ENCODE data around the gene NRROS. TPM values are rescaled to one million over a fixed set of nuclear protein-coding genes. Genes with fewer than 3 reads are reported as not detected.

Gene NRROS
- polyA plus RNA-seq, 1 of the 3 experiments (the other 2 are of a cell fraction): 0.25 TPM

DNA sequence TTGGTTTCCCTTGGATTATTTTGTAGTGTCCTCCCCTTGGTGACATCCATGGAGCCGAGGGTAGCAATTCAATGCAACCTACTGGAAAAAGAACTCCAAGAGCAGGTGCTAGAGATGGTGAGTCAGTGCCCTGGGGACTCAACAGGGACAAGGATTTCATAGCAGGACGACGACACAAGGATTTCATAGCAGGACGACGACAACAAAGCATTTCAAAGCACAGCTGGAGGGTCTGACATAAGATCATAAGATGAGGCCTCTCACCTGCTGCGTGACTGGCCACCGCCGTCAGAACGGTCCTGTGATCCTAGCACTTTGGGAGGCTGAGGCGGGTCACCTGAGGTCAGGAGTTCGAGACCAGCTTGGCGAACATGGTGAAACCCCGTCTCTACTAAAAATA, 22.5 kb downstream of the NRROS start (continued):
- TF ChIP-seq USF2 (IDR thresholded peaks at IDR 0.05; ENCODE audit: borderline replicate concordance, low read depth, low read length) (no peak), NRF1 (IDR thresholded peaks at IDR 0.05; ENCODE audit: low read depth, low read length) (no peak), EP300 (IDR thresholded peaks at IDR 0.05; ENCODE audit: borderline replicate concordance in 1 of 2, low read depth in 1 of 2, low read length in 1 of 2) (no peak), GATA2 (CRISPR knock-in tag; IDR thresholded peaks at IDR 0.05) (no peak), POLR2AphosphoS5 (IDR thresholded peaks at IDR 0.05; ENCODE audit: low read depth, low read length) (no peak), CTCF (IDR thresholded peaks at IDR 0.05) (no peak), ELF1 (IDR thresholded peaks at IDR 0.05) (no peak)

DNA sequence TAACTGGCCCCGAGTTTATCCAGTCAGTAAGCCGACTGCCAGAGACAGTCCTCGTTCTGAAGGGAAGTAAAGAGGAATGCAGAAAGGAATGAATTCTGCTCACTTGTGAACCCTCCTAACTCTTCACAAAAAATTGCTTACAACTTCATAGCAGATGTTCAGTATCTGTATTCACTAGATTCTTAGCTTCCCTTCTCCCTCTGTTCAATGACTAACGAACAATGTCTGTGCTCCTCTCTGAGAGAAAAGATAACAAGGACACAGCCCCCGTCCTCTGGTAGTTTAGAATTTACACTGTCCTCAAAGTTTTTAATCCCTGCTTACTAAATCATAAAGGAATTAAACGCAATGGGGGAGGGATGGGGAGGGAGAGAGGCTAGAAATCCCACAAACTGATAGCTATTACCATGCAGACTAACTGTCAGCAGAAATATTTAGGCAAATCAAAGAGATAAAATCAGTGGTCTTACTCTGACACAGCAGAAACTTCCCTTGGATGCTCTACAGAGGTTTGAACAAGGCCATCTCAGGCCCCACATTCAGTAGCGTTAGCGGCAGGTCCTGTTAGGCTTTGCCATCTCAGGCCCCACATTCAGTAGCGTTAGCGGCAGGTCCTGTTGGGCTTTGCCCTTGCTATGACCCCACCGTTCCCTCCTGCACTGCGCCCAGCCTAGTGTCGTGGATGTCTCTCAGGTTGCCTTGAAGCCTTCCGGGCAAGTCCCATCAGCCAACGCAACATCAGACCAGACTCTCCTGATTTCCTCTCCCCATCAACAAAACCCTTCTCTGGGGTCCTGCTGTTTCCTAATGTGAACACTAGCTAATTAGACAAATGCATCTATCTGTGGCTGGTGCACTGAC, 23.4 kb downstream of the NRROS start:
- H3K36me3 ChIP-seq (replicated peaks in 1 of 2; ENCODE audit: control insufficient read depth in 1 of 2, insufficient read depth in 2 of 2, low read length in 1 of 2): no peaks in the 10 kb centered on the region
- peak overlapping the region; percentile 46; the same call in 1 of the 2 replicates for H3K4me2 ChIP-seq
- peaks cover 5 to 8% of the 10 kb centered on the region in 2 experiments; a peak in 2 of 4 replicates for H3K4me1 ChIP-seq (ENCODE audit: control insufficient read depth in 1 of 2, insufficient read depth in 2 of 2, low read depth in 1 of 2, low read length in 1 of 2)
- CTCF ChIA-PET: interaction anchor here (1.0 kb wide), 1 partner anchor 31 kb away, joined by 3 read pairs; no protein-coding TSS in a partner anchor
- POLR2A ChIA-PET: no interaction called here
- H3K27me3 ChIP-seq (ENCODE audit: insufficient read depth): no peaks in the 10 kb centered on the region
- TF ChIP-seq GATA2 (CRISPR knock-in tag; IDR thresholded peaks at IDR 0.05): no peak
- no peak for TF ChIP-seq REST (IDR thresholded peaks at IDR 0.05; ENCODE audit: low read depth, low read length)
- TF ChIP-seq PBX3 (IDR thresholded peaks at IDR 0.05): 0 out of 2 replicates have a peak, but pooled peaks have one; percentile 18
- no peak for TF ChIP-seq ELF1 (IDR thresholded peaks at IDR 0.05)
- no peaks in the 10 kb centered on the region for H3K9me2 ChIP-seq
- H3K27ac ChIP-seq (ENCODE audit: low read depth in 2 of 2, low read length in 1 of 2): peak overlapping the region; percentile 26 to 54; a peak in 2 of 4 replicates
- H4K20me1 ChIP-seq (ENCODE audit: insufficient read depth): no peaks in the 10 kb centered on the region
- H3K9ac ChIP-seq: no peak overlapping the region
- no peak overlapping the region for H3K4me3 ChIP-seq (ENCODE audit: low read depth in 2 of 2, low read length in 1 of 2)
- H3K79me2 ChIP-seq (ENCODE audit: insufficient read depth): no peaks in the 10 kb centered on the region
- WGBS (ENCODE audit: low lambda C conversion rate): 65% methylated on average over 11 of the region's 15 CpGs
- H3F3A ChIP-seq (replicated peaks; ENCODE audit: insufficient read depth): peaks cover 5% of the 10 kb centered on the region
- DNase-seq: no peak
- H3K9me3 ChIP-seq: no peaks in the 10 kb centered on the region
- H2AFZ ChIP-seq (ENCODE audit: low read depth): peak overlapping the region; percentile 48; the same call in 1 of the 2 replicates
